ENCODE measurements around the gene GDA. TPM values are rescaled to one million over a fixed set of nuclear protein-coding genes. Genes with fewer than 3 reads are reported as not detected.

The GDA gene
- total RNA-seq (ENCODE audit: unreplicated experiment) = 1.2 TPM
- long read RNA-seq = 0 reads

- H3K36me3 Mint-ChIP-seq (ENCODE audit: unreplicated experiment) = no peaks in the 10 kb centered on the region
- H3K4me3 Mint-ChIP-seq (ENCODE audit: unreplicated experiment) = peak within 1 kb of the TSS; percentile 89
- no peaks in the 10 kb centered on the region for H3K9me3 Mint-ChIP-seq (ENCODE audit: unreplicated experiment)
- TF ChIP-seq, protein P1, sequence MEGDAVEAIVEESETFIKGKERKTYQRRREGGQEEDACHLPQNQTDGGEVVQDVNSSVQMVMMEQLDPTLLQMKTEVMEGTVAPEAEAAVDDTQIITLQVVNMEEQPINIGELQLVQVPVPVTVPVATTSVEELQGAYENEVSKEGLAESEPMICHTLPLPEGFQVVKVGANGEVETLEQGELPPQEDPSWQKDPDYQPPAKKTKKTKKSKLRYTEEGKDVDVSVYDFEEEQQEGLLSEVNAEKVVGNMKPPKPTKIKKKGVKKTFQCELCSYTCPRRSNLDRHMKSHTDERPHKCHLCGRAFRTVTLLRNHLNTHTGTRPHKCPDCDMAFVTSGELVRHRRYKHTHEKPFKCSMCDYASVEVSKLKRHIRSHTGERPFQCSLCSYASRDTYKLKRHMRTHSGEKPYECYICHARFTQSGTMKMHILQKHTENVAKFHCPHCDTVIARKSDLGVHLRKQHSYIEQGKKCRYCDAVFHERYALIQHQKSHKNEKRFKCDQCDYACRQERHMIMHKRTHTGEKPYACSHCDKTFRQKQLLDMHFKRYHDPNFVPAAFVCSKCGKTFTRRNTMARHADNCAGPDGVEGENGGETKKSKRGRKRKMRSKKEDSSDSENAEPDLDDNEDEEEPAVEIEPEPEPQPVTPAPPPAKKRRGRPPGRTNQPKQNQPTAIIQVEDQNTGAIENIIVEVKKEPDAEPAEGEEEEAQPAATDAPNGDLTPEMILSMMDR (IDR thresholded peaks at IDR 0.05; ENCODE audit: partially characterized antibody, unreplicated experiment) = no peak
- H3K4me1 Mint-ChIP-seq (ENCODE audit: low read depth, unreplicated experiment) = no peaks in the 10 kb centered on the region
- no peak within 1 kb of the TSS for H3K27ac Mint-ChIP-seq (ENCODE audit: unreplicated experiment)
- peaks cover 7% of the 10 kb centered on the region for H3K27me3 Mint-ChIP-seq (ENCODE audit: unreplicated experiment)
- peak; percentile 57 for DNase-seq
These were observed at the start of gene GDA for GRCh38 chr9:72149231-72149975. Gene GDA (plus strand): TSS chr9:72149440. CDS start chr9:72149560, 120 bp downstream.

DNA sequence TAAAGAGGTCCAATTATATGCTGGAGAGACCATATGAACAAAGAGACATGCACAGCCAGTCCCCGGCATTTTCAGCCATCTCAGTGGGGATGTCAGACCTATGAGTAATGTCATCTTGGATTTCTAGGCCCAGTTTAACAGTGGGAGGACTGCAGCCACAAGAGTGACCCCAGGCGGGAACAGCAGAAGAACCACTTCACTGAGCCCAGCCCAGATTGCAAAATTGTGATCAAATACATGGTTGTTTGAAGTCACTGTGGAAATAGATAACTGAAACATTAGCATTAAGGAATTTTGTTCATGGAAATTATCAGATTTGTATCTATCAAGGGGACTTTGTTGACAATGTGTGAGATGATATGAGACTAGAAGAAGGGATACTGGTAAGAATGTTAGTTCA lies 46.7 kb upstream of the GDA start:
- Mint-ChIP-seq H3K4me1 (ENCODE audit: low read depth, unreplicated experiment) (no peaks in the 10 kb centered on the region), H3K27ac (ENCODE audit: unreplicated experiment) (no peak overlapping the region), H3K4me3 (ENCODE audit: unreplicated experiment) (no peak overlapping the region), H3K9me3 (ENCODE audit: unreplicated experiment) (peaks cover 3% of the 10 kb centered on the region), H3K36me3 (ENCODE audit: unreplicated experiment) (no peaks in the 10 kb centered on the region), H3K27me3 (ENCODE audit: unreplicated experiment) (no peaks in the 10 kb centered on the region)
- TF ChIP-seq, protein P1 (IDR thresholded peaks at IDR 0.05; ENCODE audit: partially characterized antibody, unreplicated experiment) = no peak
- DNase-seq = no peak

DNA sequence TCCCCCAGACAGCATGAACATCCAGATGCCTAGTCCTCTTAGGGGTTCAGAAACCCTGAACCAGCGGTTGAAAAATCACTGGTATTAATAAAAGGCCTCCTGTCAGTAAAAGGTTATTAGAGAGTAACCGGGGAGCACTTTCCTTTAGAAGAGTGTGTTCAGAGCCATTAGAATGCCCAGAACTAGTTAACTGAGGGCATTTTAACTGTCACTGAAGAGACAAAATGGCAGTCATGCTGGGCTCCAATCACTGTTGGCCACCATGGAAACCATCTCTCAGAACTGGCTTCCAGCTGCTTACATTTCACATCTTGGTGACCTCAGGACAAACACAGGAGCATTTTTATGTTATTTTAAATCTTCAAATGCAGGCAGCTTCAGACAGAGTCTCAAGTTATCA lies 36.2 kb upstream of the GDA start:
- Mint-ChIP-seq H3K27me3 (ENCODE audit: unreplicated experiment) (peaks cover 4% of the 10 kb centered on the region), H3K36me3 (ENCODE audit: unreplicated experiment) (no peaks in the 10 kb centered on the region), H3K9me3 (ENCODE audit: unreplicated experiment) (no peaks in the 10 kb centered on the region), H3K4me3 (ENCODE audit: unreplicated experiment) (no peak overlapping the region), H3K4me1 (ENCODE audit: low read depth, unreplicated experiment) (no peaks in the 10 kb centered on the region), H3K27ac (ENCODE audit: unreplicated experiment) (no peak overlapping the region)
- TF ChIP-seq, protein P1 (IDR thresholded peaks at IDR 0.05; ENCODE audit: partially characterized antibody, unreplicated experiment) = no peak
- no peak for DNase-seq

GRCh38 chr9:72119853-72120252 lies 29.4 kb upstream of the GDA start:
- Mint-ChIP-seq H3K9me3 (ENCODE audit: unreplicated experiment) (no peaks in the 10 kb centered on the region), H3K27me3 (ENCODE audit: unreplicated experiment) (peaks cover 2% of the 10 kb centered on the region), H3K4me3 (ENCODE audit: unreplicated experiment) (no peak overlapping the region), H3K36me3 (ENCODE audit: unreplicated experiment) (no peaks in the 10 kb centered on the region), H3K4me1 (ENCODE audit: low read depth, unreplicated experiment) (no peaks in the 10 kb centered on the region), H3K27ac (ENCODE audit: unreplicated experiment) (no peak overlapping the region)
- TF ChIP-seq, protein P1 (IDR thresholded peaks at IDR 0.05; ENCODE audit: partially characterized antibody, unreplicated experiment) = no peak
- DNase-seq = no peak

GRCh38 chr9:72124947-72125346 lies 24.3 kb upstream of the GDA start:
- H3K27ac Mint-ChIP-seq (ENCODE audit: unreplicated experiment) = no peak overlapping the region
- no peak overlapping the region for H3K4me3 Mint-ChIP-seq (ENCODE audit: unreplicated experiment)
- TF ChIP-seq, protein P1 (IDR thresholded peaks at IDR 0.05; ENCODE audit: partially characterized antibody, unreplicated experiment) = no peak
- DNase-seq = no peak
- no peaks in the 10 kb centered on the region for H3K4me1 Mint-ChIP-seq (ENCODE audit: low read depth, unreplicated experiment)
- H3K9me3 Mint-ChIP-seq (ENCODE audit: unreplicated experiment) = no peaks in the 10 kb centered on the region
- no peaks in the 10 kb centered on the region for H3K36me3 Mint-ChIP-seq (ENCODE audit: unreplicated experiment)
- no peaks in the 10 kb centered on the region for H3K27me3 Mint-ChIP-seq (ENCODE audit: unreplicated experiment)

Data from glutamatergic neuron (in vitro differentiated cells).